ENCODE results near the gene DPY19L1.
"Not testable (repeated sequence)": the region's sequence is repeated elsewhere in the genome, so short reads cannot be mapped to it uniquely, and the experiment has no call there.

DPY19L1 gene

GRCh38 chr7:35032166-35032565 is 5.1 kb downstream of the DPY19L1 start:
- DNase-seq (ENCODE audit: low spot score): no peak

GRCh38 chr7:35030848-35031247 is 6.4 kb downstream of the DPY19L1 start:
- no peak for DNase-seq (ENCODE audit: low spot score)

- no peak for DNase-seq (ENCODE audit: low spot score)
Observed at GRCh38 chr7:35029311-35029710, 8.0 kb downstream of the DPY19L1 start.

- DNase-seq (ENCODE audit: low spot score): no peak
Observed at GRCh38 chr7:35026150-35026549, 11.1 kb downstream of the DPY19L1 start.

- DNase-seq (ENCODE audit: low spot score): no peak
Observed at GRCh38 chr7:35025369-35025870, 11.9 kb downstream of the DPY19L1 start.

GRCh38 chr7:35024298-35024697 is 13.0 kb downstream of the DPY19L1 start:
- no peak for DNase-seq (ENCODE audit: low spot score)

- DNase-seq (ENCODE audit: low spot score): no peak
Observed at GRCh38 chr7:35022725-35023124, 14.6 kb downstream of the DPY19L1 start.

GRCh38 chr7:35021445-35021844 is 15.8 kb downstream of the DPY19L1 start:
- DNase-seq (ENCODE audit: low spot score): no peak

GRCh38 chr7:35019801-35020200 is 17.5 kb downstream of the DPY19L1 start:
- no peak for DNase-seq (ENCODE audit: low spot score)

GRCh38 chr7:35019179-35019729 is 18.0 kb downstream of the DPY19L1 start:
- no peak for DNase-seq (ENCODE audit: low spot score)

- DNase-seq (ENCODE audit: low spot score): no peak
Observed at GRCh38 chr7:35015346-35015859, 21.9 kb downstream of the DPY19L1 start.

- DNase-seq (ENCODE audit: low spot score): no peak
Observed at GRCh38 chr7:35012160-35012559, 25.1 kb downstream of the DPY19L1 start.

GRCh38 chr7:35011085-35011484 is 26.2 kb downstream of the DPY19L1 start:
- DNase-seq (ENCODE audit: low spot score): no peak

- DNase-seq (ENCODE audit: low spot score): no peak
Observed at GRCh38 chr7:35007768-35008167, 29.5 kb downstream of the DPY19L1 start.

GRCh38 chr7:35004531-35005095 is 32.7 kb downstream of the DPY19L1 start:
- no peak for DNase-seq (ENCODE audit: low spot score)

- DNase-seq (ENCODE audit: low spot score): no peak
Observed at GRCh38 chr7:35003679-35004303, 33.5 kb downstream of the DPY19L1 start.

GRCh38 chr7:35003177-35003650 is 34.1 kb downstream of the DPY19L1 start:
- DNase-seq (ENCODE audit: low spot score): not testable (repeated sequence)

- DNase-seq (ENCODE audit: low spot score): not testable (repeated sequence)
Observed at GRCh38 chr7:34998335-34998734, 39.0 kb downstream of the DPY19L1 start.

GRCh38 chr7:34996423-34997090 is 40.7 kb downstream of the DPY19L1 start:
- not testable (repeated sequence) for DNase-seq (ENCODE audit: low spot score)

GRCh38 chr7:34995757-34996156 is 41.5 kb downstream of the DPY19L1 start:
- DNase-seq (ENCODE audit: low spot score): no peak

- no peak for DNase-seq (ENCODE audit: low spot score)
Observed at GRCh38 chr7:34991938-34992840, 45.1 kb downstream of the DPY19L1 start.
